ENCODE results near the gene ABCC9. TPM values are rescaled to one million over a fixed set of nuclear protein-coding genes. Genes with fewer than 3 reads are reported as not detected.

The ABCC9 gene
- total RNA-seq, 2 donors from 2014 or later: 0.22 TPM; not detected in 1

GRCh38 chr12:21860534-21860933 lies 80.7 kb downstream of the ABCC9 start:
- no peaks in the 10 kb centered on the region for H3K4me1 ChIP-seq (ENCODE audit: control insufficient read depth, insufficient read depth, low read length)
- no peaks in the 10 kb centered on the region for H3K9me3 ChIP-seq (ENCODE audit: control insufficient read depth, low read length)
- H3K27ac ChIP-seq (ENCODE audit: low read depth, low read length): no peak overlapping the region
- no peak overlapping the region for H3K4me3 ChIP-seq (ENCODE audit: low read length)
- DNase-seq: no peak
- no peaks in the 10 kb centered on the region for H3K4me1 Mint-ChIP-seq
- 96% methylated on average over 2 of the region's 2 CpGs; no CpG with 5 or more reads in 1 of the 2 experiments for WGBS, 2 experiments (ENCODE audit: insufficient coverage in 1 of 2, insufficient read length in 1 of 2)
- peaks cover 4% of the 10 kb centered on the region for H3K27me3 ChIP-seq (ENCODE audit: control insufficient read depth, insufficient read depth, low read length, poor library complexity, severe bottlenecking)
- no peak overlapping the region for H3K4me3 Mint-ChIP-seq
- H3K36me3 ChIP-seq (ENCODE audit: control insufficient read depth, insufficient read depth, low read length): no peaks in the 10 kb centered on the region
- no peak for TF ChIP-seq CTCF (conservative IDR thresholded peaks at IDR 0.05)
- H3K36me3 Mint-ChIP-seq (ENCODE audit: low read depth): no peaks in the 10 kb centered on the region
- no peaks in the 10 kb centered on the region for H3K27me3 Mint-ChIP-seq (ENCODE audit: insufficient read depth)
- no peak overlapping the region for H3K27ac Mint-ChIP-seq
- H3K9me3 Mint-ChIP-seq: no peaks in the 10 kb centered on the region
- H3K9ac ChIP-seq (ENCODE audit: extremely low read depth, low read length, poor library complexity, severe bottlenecking): no peak overlapping the region

GRCh38 chr12:21860128-21860527 lies 81.1 kb downstream of the ABCC9 start:
- no peaks in the 10 kb centered on the region for H3K4me1 ChIP-seq (ENCODE audit: control insufficient read depth, insufficient read depth, low read length)
- H3K4me3 ChIP-seq (ENCODE audit: low read length): no peak overlapping the region
- 98% methylated on average over 2 of the region's 4 CpGs; no CpG with 5 or more reads in 1 of the 2 experiments for WGBS, 2 experiments (ENCODE audit: insufficient coverage in 1 of 2, insufficient read length in 1 of 2)
- DNase-seq: no peak
- no peak for TF ChIP-seq CTCF (conservative IDR thresholded peaks at IDR 0.05)
- H3K27ac Mint-ChIP-seq: no peak overlapping the region
- no peaks in the 10 kb centered on the region for H3K36me3 ChIP-seq (ENCODE audit: control insufficient read depth, insufficient read depth, low read length)
- H3K27ac ChIP-seq (ENCODE audit: low read depth, low read length): no peak overlapping the region
- peaks cover 4% of the 10 kb centered on the region for H3K27me3 ChIP-seq (ENCODE audit: control insufficient read depth, insufficient read depth, low read length, poor library complexity, severe bottlenecking)
- no peaks in the 10 kb centered on the region for H3K4me1 Mint-ChIP-seq
- no peak overlapping the region for H3K4me3 Mint-ChIP-seq
- no peaks in the 10 kb centered on the region for H3K36me3 Mint-ChIP-seq (ENCODE audit: low read depth)
- no peaks in the 10 kb centered on the region for H3K9me3 ChIP-seq (ENCODE audit: control insufficient read depth, low read length)
- H3K27me3 Mint-ChIP-seq (ENCODE audit: insufficient read depth): no peaks in the 10 kb centered on the region
- H3K9me3 Mint-ChIP-seq: no peaks in the 10 kb centered on the region
- H3K9ac ChIP-seq (ENCODE audit: extremely low read depth, low read length, poor library complexity, severe bottlenecking): no peak overlapping the region

GRCh38 chr12:21852251-21852650 lies 89.0 kb downstream of the ABCC9 start:
- no peak overlapping the region for H3K9ac ChIP-seq (ENCODE audit: extremely low read depth, low read length, poor library complexity, severe bottlenecking)
- H3K4me3 Mint-ChIP-seq: no peak overlapping the region
- TF ChIP-seq CTCF (conservative IDR thresholded peaks at IDR 0.05): no peak
- no peaks in the 10 kb centered on the region for H3K9me3 ChIP-seq (ENCODE audit: control insufficient read depth, low read length)
- H3K4me1 Mint-ChIP-seq: peaks cover 3% of the 10 kb centered on the region
- H3K27me3 Mint-ChIP-seq (ENCODE audit: insufficient read depth): no peaks in the 10 kb centered on the region
- 79 to 93% methylated on average over 3 to 5 of the region's 5 CpGs for WGBS, 2 experiments (ENCODE audit: insufficient coverage in 1 of 2, insufficient read length in 1 of 2)
- no peaks in the 10 kb centered on the region for H3K36me3 Mint-ChIP-seq (ENCODE audit: low read depth)
- H3K4me1 ChIP-seq (ENCODE audit: control insufficient read depth, insufficient read depth, low read length): peaks cover 2% of the 10 kb centered on the region
- no peaks in the 10 kb centered on the region for H3K36me3 ChIP-seq (ENCODE audit: control insufficient read depth, insufficient read depth, low read length)
- H3K27ac Mint-ChIP-seq: no peak overlapping the region
- H3K4me3 ChIP-seq (ENCODE audit: low read length): no peak overlapping the region
- no peaks in the 10 kb centered on the region for H3K9me3 Mint-ChIP-seq
- DNase-seq: no peak
- H3K27me3 ChIP-seq (ENCODE audit: control insufficient read depth, insufficient read depth, low read length, poor library complexity, severe bottlenecking): no peaks in the 10 kb centered on the region
- H3K27ac ChIP-seq (ENCODE audit: low read depth, low read length): no peak overlapping the region
